ENCODE results near the gene ABCD4. TPM values are rescaled to one million over a fixed set of nuclear protein-coding genes. Genes with fewer than 3 reads are reported as not detected.

ABCD4 gene
- total and polyA plus RNA-seq, 2 of the 4 experiments (the other 2 are of a cell fraction), result 12.2 to 20.4 TPM

DNA sequence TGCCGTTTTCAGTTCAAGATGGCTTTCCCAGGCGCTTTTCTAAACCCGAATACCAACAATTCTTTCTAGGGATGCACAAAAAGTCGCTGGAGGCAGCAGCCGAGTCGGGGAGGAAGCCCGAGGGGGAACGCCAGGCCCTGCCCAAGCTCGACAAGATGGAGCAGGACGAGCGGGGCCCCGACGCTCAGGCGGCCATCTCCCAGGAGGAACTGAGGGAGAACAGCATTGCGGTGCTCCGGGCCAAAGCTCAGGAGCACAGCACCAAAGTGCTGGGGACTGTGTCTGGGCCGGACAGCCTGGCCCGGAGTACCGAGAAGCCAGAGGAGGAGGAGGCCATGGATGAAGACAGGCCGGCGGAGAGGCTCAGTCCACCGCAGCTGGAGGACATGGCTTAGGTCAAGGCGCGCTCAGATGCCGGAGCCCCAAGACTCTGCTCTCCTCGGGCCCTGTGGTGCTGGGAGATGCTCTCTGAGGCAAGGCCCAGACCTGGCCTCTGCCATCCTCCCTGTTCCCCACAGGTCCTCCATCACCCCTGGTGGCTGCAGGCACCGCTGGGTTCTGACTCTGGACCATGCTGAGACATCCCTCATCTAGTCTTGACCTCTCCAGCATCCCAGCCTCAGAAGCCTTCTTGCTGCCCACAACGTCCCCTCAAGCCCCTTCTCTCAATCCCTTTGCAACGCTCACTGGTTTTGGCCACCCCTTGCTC lies 42.1 kb downstream of the ABCD4 start:
- Histone ChIP-seq H3K27ac (ENCODE audit: insufficient read depth, low read length) (no peak overlapping the region), H2AK5ac (ENCODE audit: low read depth, low read length) (no peak overlapping the region), H4K20me1 (ENCODE audit: insufficient read depth, low read length) (no peaks in the 10 kb centered on the region), H2AFZ (replicated peaks; ENCODE audit: low read length, poor library complexity) (no peak overlapping the region), H3K56ac (ENCODE audit: extremely low read depth, insufficient read depth, low read length) (no peak overlapping the region), H4K8ac (ENCODE audit: low read depth in 2 of 2, low read length in 2 of 2) (no peak overlapping the region), H3K14ac (replicated peaks; ENCODE audit: low read depth, low read length) (no peak overlapping the region), H3K4me3 (ENCODE audit: insufficient read depth, low read depth, low read length) (no peak overlapping the region), H3K18ac (ENCODE audit: low read depth, low read length) (no peak overlapping the region), H2BK120ac (ENCODE audit: low read depth, low read length) (no peak overlapping the region), H3K79me1 (ENCODE audit: low read depth in 1 of 2, low read length in 2 of 2) (no peaks in the 10 kb centered on the region), H4K91ac (ENCODE audit: insufficient read depth, low read depth, low read length) (no peak overlapping the region), H2AK9ac (replicated peaks; ENCODE audit: low read depth, low read length, poor library complexity) (no peak overlapping the region), H4K5ac (ENCODE audit: low read depth, low read length) (no peak overlapping the region), H3K9ac (ENCODE audit: low read depth, low read length) (no peak overlapping the region), H3K9me3 (ENCODE audit: control insufficient read depth, insufficient read depth, low read length) (no peaks in the 10 kb centered on the region), H3K4ac (ENCODE audit: low read depth, low read length) (no peak overlapping the region), H2BK5ac (ENCODE audit: low read depth, low read length, poor library complexity, severe bottlenecking) (no peak overlapping the region), H2BK15ac (ENCODE audit: low read depth, low read length) (no peak overlapping the region), H3K9me1 (ENCODE audit: insufficient read depth, low read length) (peaks cover 6% of the 10 kb centered on the region; the same call in 1 of the 2 replicates), H3K36me3 (ENCODE audit: control insufficient read depth, insufficient read depth, low read length) (no peaks in the 10 kb centered on the region), H2BK20ac (ENCODE audit: low read depth, low read length) (no peak overlapping the region), H3K27me3 (ENCODE audit: control insufficient read depth, insufficient read depth, low read length) (peaks cover 45% of the 10 kb centered on the region), H3K23ac (ENCODE audit: low read depth, low read length) (no peak overlapping the region), H3K4me1 (ENCODE audit: control insufficient read depth, insufficient read depth, low read length) (no peaks in the 10 kb centered on the region), H3K4me2 (ENCODE audit: low read depth, low read length) (no peak overlapping the region)
- in situ Hi-C loops (cut with MboI; ENCODE audit: low sequenced_read_pairs), result no loop called here
- POLR2A ChIA-PET (ENCODE audit: unreplicated experiment), result no interaction called here
- TF ChIP-seq, protein P1, sequence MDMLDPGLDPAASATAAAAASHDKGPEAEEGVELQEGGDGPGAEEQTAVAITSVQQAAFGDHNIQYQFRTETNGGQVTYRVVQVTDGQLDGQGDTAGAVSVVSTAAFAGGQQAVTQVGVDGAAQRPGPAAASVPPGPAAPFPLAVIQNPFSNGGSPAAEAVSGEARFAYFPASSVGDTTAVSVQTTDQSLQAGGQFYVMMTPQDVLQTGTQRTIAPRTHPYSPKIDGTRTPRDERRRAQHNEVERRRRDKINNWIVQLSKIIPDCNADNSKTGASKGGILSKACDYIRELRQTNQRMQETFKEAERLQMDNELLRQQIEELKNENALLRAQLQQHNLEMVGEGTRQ (IDR thresholded peaks at IDR 0.05; ENCODE audit: low read depth, low read length), result no peak
- no peak for TF ChIP-seq MAZ (IDR thresholded peaks at IDR 0.05; ENCODE audit: borderline replicate concordance, low read depth, low read length)
- TF ChIP-seq SMC3 (IDR thresholded peaks at IDR 0.05; ENCODE audit: low read depth, low read length), result no peak
- TF ChIP-seq MXI1 (IDR thresholded peaks at IDR 0.05; ENCODE audit: borderline replicate concordance, low read depth, low read length), result no peak
- TF ChIP-seq CEBPB (IDR thresholded peaks at IDR 0.05; ENCODE audit: low read depth, low read length), result no peak
- TF ChIP-seq RAD21 (IDR thresholded peaks at IDR 0.05; ENCODE audit: low read length), result no peak
- TF ChIP-seq BHLHE40 (IDR thresholded peaks at IDR 0.05; ENCODE audit: low read depth, low read length), result no peak
- TF ChIP-seq, protein P2, sequence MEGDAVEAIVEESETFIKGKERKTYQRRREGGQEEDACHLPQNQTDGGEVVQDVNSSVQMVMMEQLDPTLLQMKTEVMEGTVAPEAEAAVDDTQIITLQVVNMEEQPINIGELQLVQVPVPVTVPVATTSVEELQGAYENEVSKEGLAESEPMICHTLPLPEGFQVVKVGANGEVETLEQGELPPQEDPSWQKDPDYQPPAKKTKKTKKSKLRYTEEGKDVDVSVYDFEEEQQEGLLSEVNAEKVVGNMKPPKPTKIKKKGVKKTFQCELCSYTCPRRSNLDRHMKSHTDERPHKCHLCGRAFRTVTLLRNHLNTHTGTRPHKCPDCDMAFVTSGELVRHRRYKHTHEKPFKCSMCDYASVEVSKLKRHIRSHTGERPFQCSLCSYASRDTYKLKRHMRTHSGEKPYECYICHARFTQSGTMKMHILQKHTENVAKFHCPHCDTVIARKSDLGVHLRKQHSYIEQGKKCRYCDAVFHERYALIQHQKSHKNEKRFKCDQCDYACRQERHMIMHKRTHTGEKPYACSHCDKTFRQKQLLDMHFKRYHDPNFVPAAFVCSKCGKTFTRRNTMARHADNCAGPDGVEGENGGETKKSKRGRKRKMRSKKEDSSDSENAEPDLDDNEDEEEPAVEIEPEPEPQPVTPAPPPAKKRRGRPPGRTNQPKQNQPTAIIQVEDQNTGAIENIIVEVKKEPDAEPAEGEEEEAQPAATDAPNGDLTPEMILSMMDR (conservative IDR thresholded peaks at IDR 0.05; ENCODE audit: low read depth, low read length), result no peak
- no peak for TF ChIP-seq MAFK (IDR thresholded peaks at IDR 0.05; ENCODE audit: low read depth, low read length)
- no peak for TF ChIP-seq FOS (IDR thresholded peaks at IDR 0.05; ENCODE audit: low read depth, low read length)
- TF ChIP-seq, protein P3, sequence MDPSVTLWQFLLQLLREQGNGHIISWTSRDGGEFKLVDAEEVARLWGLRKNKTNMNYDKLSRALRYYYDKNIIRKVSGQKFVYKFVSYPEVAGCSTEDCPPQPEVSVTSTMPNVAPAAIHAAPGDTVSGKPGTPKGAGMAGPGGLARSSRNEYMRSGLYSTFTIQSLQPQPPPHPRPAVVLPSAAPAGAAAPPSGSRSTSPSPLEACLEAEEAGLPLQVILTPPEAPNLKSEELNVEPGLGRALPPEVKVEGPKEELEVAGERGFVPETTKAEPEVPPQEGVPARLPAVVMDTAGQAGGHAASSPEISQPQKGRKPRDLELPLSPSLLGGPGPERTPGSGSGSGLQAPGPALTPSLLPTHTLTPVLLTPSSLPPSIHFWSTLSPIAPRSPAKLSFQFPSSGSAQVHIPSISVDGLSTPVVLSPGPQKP (IDR thresholded peaks at IDR 0.05; ENCODE audit: borderline replicate concordance, low read depth, low read length), result no peak
- no peak for TF ChIP-seq RCOR1 (IDR thresholded peaks at IDR 0.05; ENCODE audit: insufficient replicate concordance, low read length)
- no peak for TF ChIP-seq RFX5 (IDR thresholded peaks at IDR 0.05; ENCODE audit: low read depth, low read length)
- no peak for TF ChIP-seq CHD1 (IDR thresholded peaks at IDR 0.05; ENCODE audit: low read depth, low read length)
- no peak for TF ChIP-seq NFE2L2 (IDR thresholded peaks at IDR 0.05; ENCODE audit: low read depth, low read length)
- no peak for TF ChIP-seq POLR2A (IDR thresholded peaks at IDR 0.05; ENCODE audit: low read depth, low read length)
- intact Hi-C loops (cut with micrococcal nuclease), result no loop called here
- dilution Hi-C loops (cut with HindIII; ENCODE audit: low sequenced_read_pairs, unreplicated experiment), result no loop called here
- CTCF ChIA-PET, result no interaction called here
- WGBS, 2 experiments (ENCODE audit: extremely low coverage in 2 of 2, insufficient read length in 1 of 2), result 87% methylated on average over 22 of the region's 29 CpGs; no CpG with 5 or more reads in 1 of the 2 experiments
- no peak for DNase-seq
- BruUV-seq (replicated peaks), result no TSS peak
- no peak for ATAC-seq (ENCODE audit: low read depth)

Data from IMR-90 (cell line).